Stimulated activated CD4-positive, alpha-beta T cell treated with anti-CD3 and anti-CD28 coated beads, Interleukin-4, amount 100 ng/mL, for 4 hours (primary cell): ENCODE measurements around the gene NAPB.
"Not testable (repeated sequence)": the region's sequence is repeated elsewhere in the genome, so short reads cannot be mapped to it uniquely, and the experiment has no call there.

Experiments used
- DNase-seq, 2 experiments: peaks; one replicate each; pipeline ENCODE4 v3.0.0-alpha.2; 2020

NAPB gene

DNA sequence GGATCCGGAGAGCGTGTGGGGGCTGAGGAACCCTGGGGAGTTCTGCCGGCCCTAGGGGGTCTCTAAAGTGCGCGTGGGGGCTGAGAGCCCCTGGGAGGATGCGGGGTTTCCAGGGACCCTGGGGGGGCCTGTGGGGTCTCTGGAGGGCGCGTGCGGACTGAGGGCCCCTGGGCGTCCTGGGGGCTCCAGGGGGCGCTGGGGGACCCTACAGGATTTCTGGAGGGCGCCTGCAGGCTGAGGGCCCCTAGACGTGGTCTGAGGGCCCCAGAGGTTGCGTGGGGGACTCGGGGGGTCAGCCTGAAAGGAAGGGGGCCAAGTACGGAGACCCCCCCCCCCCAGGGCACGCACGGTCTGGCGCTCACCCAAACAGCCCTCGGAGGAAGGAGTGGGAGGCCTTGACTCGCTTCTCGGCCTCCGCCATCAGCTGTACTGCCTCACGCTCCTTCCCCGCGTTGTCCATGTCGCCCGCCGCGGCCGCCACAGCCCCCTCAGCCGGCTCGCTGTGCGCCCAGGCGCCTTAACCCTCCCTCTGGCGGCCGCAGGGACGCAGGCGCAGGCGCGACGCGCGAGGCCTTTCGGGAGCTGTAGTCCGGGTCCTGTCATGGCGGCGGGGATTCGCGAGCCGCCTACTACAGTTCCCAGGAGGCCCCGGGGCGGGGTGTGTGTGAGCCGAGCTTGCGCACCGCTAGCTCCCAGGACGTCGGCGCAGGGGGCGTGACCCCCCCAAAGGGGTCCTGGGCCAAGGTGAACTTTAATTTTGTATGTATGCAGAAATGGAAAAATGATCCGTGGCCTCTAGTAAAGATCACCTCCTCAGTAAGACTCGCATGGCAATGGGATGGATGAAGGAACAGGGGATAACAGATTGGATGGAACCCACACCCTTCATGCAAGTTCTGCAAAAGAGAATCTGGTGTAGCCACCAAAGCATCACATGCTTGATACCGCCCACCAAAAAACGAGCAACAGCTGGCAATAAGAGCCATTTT is at the start of gene NAPB:
Gene NAPB, minus strand, starts transcription at position 546 of the 989 bp plus-strand sequence. Its CDS starts 86 bp downstream, at position 460.
- peak; percentile 91 to 92 for DNase-seq

DNA sequence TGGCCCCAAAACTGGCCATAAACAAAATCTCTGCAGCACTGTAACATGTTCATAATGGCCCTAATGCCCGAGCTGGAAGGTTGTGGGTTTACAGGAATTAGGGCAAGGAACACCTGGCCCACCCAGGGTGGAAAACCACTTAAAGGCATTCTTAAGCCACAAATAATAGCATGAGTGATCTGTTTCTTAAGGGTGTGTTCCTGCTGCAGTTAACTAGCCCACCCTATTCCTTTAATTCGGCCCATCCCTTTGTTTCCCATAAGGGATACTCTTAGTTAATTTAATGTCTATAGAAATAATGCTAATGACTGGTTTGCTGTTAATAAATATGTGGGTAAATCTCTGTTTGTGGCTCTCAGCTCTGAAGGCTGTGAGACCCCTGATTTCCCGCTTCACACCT is 45.7 kb upstream of the NAPB start:
- DNase-seq, result not testable (repeated sequence)

DNA sequence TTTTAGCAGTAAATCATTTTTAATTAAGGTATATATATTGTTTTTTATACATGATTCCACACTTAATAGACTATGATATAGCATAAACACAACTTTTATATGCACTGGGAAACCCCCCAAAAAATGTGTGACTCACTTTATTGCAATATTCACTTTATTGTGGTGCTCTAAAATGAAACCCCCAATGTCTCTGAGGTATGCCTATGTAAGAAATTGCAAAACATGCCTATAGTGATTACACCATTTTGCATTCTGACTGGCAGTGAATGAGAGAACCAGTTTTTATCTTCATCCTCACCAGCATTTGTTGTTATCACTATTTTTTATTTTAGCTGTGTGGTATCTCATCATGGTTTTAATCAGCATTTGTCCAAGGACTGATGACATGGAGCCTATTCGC is 39.9 kb upstream of the NAPB start:
- DNase-seq, result no peak

DNA sequence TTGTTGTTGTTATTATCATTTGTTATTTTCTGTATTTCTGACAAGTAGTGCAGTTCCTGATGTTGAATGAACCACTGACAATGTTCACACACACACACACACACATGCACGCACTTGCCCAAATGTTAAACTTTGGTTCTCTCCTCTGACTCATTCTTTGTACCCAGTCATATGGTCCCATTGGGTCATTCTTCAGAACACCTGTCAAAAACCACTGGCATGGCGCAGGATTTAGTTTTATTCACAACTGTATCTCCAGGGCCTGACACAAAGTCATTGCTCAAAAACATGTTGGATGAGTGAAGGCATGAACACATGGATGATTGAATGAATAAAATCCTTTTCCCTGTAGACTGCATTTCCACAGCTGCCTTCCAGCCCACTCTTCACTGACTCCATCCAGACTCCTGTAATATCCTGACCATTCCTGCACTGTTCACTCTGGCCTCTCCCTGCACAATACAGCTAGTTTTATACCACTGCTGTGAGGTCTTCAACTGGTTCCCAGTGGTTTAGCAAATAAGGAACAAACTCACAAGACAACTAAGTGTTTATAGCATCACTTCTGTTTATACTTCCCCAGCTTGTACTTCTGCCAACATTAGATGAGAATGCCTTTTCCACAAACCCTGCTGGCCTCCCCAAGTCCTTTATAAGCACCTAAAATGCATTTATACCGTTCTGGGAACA is 38.3 kb upstream of the NAPB start:
- no peak for DNase-seq

- DNase-seq, result no peak
Measured at GRCh38 chr20:23456873-23457272, 35.6 kb upstream of the NAPB start.

DNA sequence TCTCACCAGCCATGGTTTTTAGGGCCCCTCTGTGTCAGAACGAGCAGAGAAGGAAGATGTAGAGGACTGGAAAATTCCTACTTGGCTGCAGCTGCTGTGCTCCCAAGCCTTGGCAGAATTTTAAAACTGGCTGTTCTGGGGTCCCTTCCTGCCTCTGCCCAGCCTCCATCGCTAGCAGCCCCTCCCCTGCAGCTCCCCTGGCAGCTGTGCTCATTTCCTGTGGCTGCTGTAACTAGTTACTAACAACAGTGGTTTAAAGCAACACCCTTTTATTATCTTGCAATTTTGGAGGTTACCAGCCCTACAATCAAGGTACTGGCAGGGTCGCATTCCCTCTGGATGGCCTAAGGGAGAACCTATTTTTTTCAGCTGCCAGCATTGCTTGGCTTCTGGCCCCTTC is 35.1 kb upstream of the NAPB start:
- DNase-seq, result no peak

- DNase-seq, result no peak
Measured at GRCh38 chr20:23455639-23456038, 34.4 kb upstream of the NAPB start.

- no peak for DNase-seq
Measured at GRCh38 chr20:23454816-23455215, 33.5 kb upstream of the NAPB start.

GRCh38 chr20:23453549-23454543 is 32.6 kb upstream of the NAPB start:
- no peak for DNase-seq

DNA sequence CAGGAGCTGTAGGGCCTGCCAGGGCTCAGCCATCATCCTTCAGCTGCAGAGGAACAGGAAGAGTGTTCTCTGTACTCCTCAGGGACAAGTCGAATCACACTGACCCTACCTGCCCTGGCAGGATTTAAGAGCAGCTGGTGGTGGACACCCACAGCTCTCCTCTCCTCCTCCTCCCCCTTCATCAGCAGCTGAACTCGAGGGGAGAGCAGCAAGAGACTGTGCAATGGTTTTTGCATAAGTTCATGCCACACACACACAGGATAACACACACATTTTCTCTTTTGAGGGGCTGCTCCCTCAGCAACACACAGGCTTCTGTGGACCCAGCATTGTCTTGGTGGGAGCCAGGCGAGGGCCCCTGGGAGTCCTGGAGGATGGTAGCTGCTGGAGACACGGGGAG is 31.5 kb upstream of the NAPB start, which contains the start of gene CST11:
Gene CST11, minus strand, starts transcription at position 101 of the 400 bp plus-strand sequence. Its CDS starts 65 bp downstream, at position 36.
- DNase-seq, result no peak

DNA sequence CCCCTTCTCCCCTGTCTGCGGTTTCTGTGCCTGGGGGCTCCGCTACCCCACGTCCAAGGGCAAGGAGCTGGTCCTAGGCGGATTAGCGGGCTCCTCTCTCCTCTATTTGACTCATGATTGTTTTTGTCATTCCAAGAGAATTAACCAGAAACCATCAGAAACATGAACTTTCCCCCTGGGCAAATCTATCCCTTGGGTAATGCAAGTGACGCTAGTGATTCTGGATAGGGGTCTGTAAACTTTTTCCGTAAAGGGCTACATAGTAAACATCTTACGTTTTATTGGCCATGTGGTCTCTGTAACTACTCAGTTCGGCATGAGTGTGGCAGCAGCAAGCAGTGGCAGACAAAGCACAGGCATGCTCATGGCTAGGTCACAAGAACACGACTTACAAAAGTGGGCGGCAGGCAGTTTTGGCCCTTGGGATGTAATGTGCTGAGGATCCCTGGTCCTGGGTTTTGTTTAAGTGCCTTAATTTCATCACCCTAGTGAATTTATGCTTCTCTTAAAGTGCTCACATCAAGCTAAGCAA is 30.7 kb upstream of the NAPB start:
- DNase-seq, result no peak

GRCh38 chr20:23450877-23451276 is 29.6 kb upstream of the NAPB start:
- no peak for DNase-seq

DNA sequence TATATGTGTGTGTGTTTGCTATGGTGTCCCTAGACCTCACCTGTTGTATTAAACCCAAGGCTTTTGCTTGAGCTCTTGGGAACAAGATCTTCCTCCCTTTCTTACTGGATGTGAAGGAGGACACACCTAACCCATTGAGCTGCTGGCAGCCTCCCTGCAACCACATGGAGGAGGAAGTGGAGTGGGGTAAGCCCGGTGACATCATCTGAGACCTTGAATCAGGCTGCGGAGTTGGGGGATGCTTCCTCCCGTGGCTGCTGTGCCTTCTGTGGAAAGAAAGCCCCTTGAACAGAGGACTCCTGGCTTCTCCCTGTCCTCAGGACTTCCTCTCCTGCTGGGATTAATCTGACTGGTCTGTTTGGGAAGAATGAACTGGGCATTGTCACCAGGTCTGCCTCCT is 28.1 kb upstream of the NAPB start:
- no peak for DNase-seq

DNA sequence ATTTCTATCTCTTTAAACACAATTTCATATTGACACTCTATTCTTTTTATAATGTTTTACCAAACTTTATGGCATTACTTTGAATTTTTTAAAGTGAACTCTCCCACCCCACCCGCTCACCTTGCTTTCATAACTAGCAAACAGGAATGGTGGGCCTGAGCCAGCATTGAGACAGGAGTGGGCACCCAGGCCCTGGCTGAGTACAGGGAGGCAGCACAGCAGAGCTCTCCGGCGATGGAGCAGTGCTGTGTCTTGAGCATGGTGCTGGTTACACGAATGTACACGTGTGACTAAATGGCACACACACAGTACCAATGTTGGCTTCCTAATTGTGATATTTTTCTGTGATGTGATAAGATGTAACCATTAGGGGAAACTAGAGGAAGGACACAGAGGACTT is 26.9 kb upstream of the NAPB start:
- DNase-seq, result no peak

GRCh38 chr20:23446505-23446904 is 25.2 kb upstream of the NAPB start:
- peak in 1 of 2 experiments; percentile 22 for DNase-seq

- DNase-seq, result no peak
Measured at GRCh38 chr20:23445596-23446217, 24.4 kb upstream of the NAPB start.

DNA sequence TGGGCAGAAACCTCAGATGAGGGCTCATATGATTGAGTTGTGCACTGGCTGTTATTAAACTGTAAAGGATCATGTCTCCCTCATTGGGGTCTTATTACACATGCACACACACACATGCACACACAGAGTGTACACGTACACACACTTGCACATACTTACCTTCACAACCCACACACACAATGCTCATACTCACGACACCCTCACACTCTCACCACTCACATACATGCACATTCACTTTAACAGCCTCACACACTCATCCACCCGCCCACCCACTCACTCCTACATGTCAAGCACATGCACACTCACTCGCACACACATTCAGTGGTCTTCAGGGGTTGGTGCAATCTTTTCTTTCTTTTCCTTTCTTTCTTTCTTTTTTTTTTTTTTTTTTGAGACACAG is 23.6 kb upstream of the NAPB start:
- no peak for DNase-seq

- no peak for DNase-seq
Measured at GRCh38 chr20:23442436-23442835, 21.1 kb upstream of the NAPB start.

DNA sequence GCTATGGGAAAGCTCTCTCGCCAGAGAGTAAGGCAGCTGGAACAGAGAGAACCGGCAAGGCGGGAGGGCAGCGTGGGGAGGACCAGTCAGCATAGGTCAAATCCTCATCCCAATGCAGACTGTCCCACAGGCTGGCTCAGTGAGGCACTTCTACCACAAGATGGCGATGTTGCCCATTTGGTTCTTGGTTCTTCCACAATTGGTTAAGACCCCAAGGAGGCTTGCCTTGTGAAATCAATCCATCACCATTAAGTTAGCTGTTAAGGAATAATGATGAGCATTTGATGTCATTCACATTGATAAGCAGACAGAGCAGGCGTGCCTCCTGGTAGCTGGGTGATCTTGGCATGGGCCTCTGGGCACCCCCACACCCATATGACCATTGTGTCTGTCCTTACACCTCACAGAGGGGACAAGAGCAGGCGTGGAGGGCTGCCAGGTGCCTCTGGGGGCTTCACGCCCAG is 20.6 kb upstream of the NAPB start:
- DNase-seq, result peak; percentile 27 to 44

DNA sequence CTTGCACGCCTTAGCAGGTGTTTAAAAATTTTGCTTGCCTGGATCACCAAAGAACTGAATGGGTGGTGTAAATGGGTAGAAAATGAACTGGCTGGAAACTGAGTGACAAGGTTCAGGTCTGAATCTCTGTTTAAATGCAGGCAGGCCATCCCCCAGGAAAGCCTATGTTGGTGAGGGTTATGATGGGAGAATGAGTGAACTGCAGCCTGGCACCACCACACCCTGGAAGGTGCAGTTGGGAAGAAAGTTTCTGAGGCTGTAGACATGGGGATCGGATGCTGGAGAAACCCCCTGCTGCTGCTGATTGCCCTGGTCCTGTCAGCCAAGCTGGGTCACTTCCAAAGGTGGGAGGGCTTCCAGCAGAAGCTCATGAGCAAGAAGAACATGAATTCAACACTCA is 18.7 kb upstream of the NAPB start:
- no peak for DNase-seq

DNA sequence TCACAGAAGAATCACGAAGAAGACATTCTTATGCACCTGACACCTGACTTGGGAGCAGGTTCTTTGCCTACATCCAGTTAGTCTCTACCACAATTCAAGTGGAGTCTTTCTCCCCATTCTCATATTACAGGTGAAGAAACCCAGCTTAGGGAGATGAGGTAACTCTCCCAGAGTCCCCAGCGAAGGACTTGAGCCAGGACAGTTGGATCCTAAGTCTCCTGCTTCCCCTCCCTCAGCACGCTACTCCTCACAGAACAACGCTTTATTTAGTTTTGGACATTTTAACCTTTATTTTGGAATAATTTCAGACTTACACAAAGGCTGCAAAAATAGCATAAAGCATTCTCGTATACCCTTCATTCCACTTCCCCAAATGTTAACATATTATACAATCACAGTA is 17.4 kb upstream of the NAPB start:
- DNase-seq, result no peak
